ENCODE data around the gene OPA3. TPM values are rescaled to one million over a fixed set of nuclear protein-coding genes. Genes with fewer than 3 reads are reported as not detected.

The OPA3 gene
- polyA plus RNA-seq, 1 donor from 2014 or later: 6.0 TPM

DNA sequence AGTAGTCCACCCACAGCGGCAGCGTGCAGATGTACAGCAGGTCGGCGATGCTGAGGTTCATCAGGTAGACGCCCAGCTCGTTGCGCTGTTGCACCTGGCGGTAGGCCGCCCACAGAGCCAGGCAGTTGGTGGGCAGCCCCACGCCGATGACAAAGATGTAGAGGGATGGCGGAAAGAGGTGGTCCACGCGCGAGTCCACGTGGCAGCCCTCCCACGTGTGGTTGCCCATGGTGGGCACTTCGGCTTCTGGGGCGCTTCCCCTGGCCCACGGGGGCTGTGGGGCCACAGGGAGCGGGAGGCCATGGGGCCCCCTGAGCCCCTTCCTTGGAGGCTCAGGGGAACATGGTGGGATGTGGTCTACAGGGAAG is 7.0 kb upstream of the OPA3 start:
- no peak overlapping the region for H3K27ac ChIP-seq (ENCODE audit: low read length)
- H4K20me1 ChIP-seq (ENCODE audit: insufficient read depth): no peaks in the 10 kb centered on the region
- H3K9me2 ChIP-seq (ENCODE audit: insufficient read depth, low read length): no peaks in the 10 kb centered on the region
- H3K27me3 ChIP-seq (ENCODE audit: insufficient read depth, low read depth, low read length): peaks cover 36% of the 10 kb centered on the region
- H3K9me3 ChIP-seq (ENCODE audit: low read length): no peaks in the 10 kb centered on the region
- TF ChIP-seq TAF1 (IDR thresholded peaks at IDR 0.05; ENCODE audit: low read depth) (no peak), RAD21 (conservative IDR thresholded peaks at IDR 0.05) (no peak), REST (IDR thresholded peaks at IDR 0.05; ENCODE audit: borderline replicate concordance) (no peak), SMC3 (conservative IDR thresholded peaks at IDR 0.05; ENCODE audit: poor library complexity) (no peak), EZH2 (IDR thresholded peaks at IDR 0.05; ENCODE audit: borderline replicate concordance, insufficient read depth, low read length, poor library complexity, severe bottlenecking) (no peak), CTCF (IDR thresholded peaks at IDR 0.05; ENCODE audit: poor library complexity, severe bottlenecking) (no peak), POLR2AphosphoS5 (IDR thresholded peaks at IDR 0.05) (no peak), EP300 (conservative IDR thresholded peaks at IDR 0.05; ENCODE audit: poor library complexity, severe bottlenecking) (no peak), MXI1 (conservative IDR thresholded peaks at IDR 0.05; ENCODE audit: poor library complexity, severe bottlenecking) (no peak)
- H3K4me2 ChIP-seq (ENCODE audit: low read length): no peak overlapping the region
- H3K79me2 ChIP-seq (replicated peaks; ENCODE audit: insufficient read depth, low read length): no peaks in the 10 kb centered on the region
- no peak overlapping the region for H3K4me3 ChIP-seq (ENCODE audit: low read length)
- H3K36me3 ChIP-seq (ENCODE audit: insufficient read depth, low read length): no peaks in the 10 kb centered on the region
- no peak overlapping the region for H3K9ac ChIP-seq (ENCODE audit: low read length)
- H3F3A ChIP-seq (ENCODE audit: insufficient read depth, low read length, poor library complexity, severe bottlenecking): no peaks in the 10 kb centered on the region
- no peak overlapping the region for H2AFZ ChIP-seq (ENCODE audit: low read depth, low read length)

- no peak overlapping the region for H2AFZ ChIP-seq (ENCODE audit: low read depth, low read length)
Observed at GRCh38 chr19:45591004-45591637, 6.5 kb upstream of the OPA3 start.

More at GRCh38 chr19:45591004-45591637, 6.5 kb upstream of the OPA3 start:
- Histone ChIP-seq H4K20me1 (ENCODE audit: insufficient read depth) (no peaks in the 10 kb centered on the region), H3K9me3 (ENCODE audit: low read length) (no peaks in the 10 kb centered on the region), H3K4me2 (ENCODE audit: low read length) (no peak overlapping the region), H3K4me3 (ENCODE audit: low read length) (no peak overlapping the region), H3K27ac (ENCODE audit: low read length) (no peak overlapping the region), H3K79me2 (replicated peaks; ENCODE audit: insufficient read depth, low read length) (no peaks in the 10 kb centered on the region), H3K9me2 (ENCODE audit: insufficient read depth, low read length) (no peaks in the 10 kb centered on the region), H3F3A (ENCODE audit: insufficient read depth, low read length, poor library complexity, severe bottlenecking) (no peaks in the 10 kb centered on the region), H3K27me3 (ENCODE audit: insufficient read depth, low read depth, low read length) (peaks cover 31% of the 10 kb centered on the region), H3K36me3 (ENCODE audit: insufficient read depth, low read length) (no peaks in the 10 kb centered on the region), H3K9ac (ENCODE audit: low read length) (no peak overlapping the region)
- no peak for TF ChIP-seq REST (IDR thresholded peaks at IDR 0.05; ENCODE audit: borderline replicate concordance)
- peak; percentile 35 for TF ChIP-seq RAD21 (conservative IDR thresholded peaks at IDR 0.05)

Measured in neural cell (in vitro differentiated cells).